ENCODE measurements around the gene PIF1.

- TF ChIP-seq CTCF (IDR thresholded peaks at IDR 0.05; ENCODE audit: insufficient read depth, low read depth, low read length) (no peak), EZH2 (IDR thresholded peaks at IDR 0.05; ENCODE audit: insufficient read depth, low read length) (no peak)
Measured at GRCh38 chr15:64869501-64869900, 44.1 kb upstream of the PIF1 start.

Measured in astrocyte (in vitro differentiated cells and primary cell).